Ovary (tissue), 3 donors: ENCODE results near the gene SMAD5.

ENCODE experiments used
- CTCF ChIP-seq, 3 donors: fragments of 450-650 bp in 2 of 3; fragments of 200-600 bp in 1 of 3; IDR thresholded peaks; one replicate each; pipeline versions ENCODE4 v1.5.1 to v1.8.0; 2016 to 2022; ENCODE audit warnings: antibody characterized with exemption in 3 of 3, mild to moderate bottlenecking in 1 of 3
- POLR2A ChIP-seq: fragments of 450-650 bp; IDR thresholded peaks from one replicate; pipeline ENCODE4 v1.6.1; 2017; ENCODE audit warnings: antibody characterized with exemption, mild to moderate bottlenecking, moderate library complexity
- donor health status: DM: no; HTN: no; CAD: no.

GRCh38 chr5:136174021-136174659 lies 41.5 kb downstream of the SMAD5 start:
- TF ChIP-seq CTCF (IDR thresholded peaks at IDR 0.05), result peak in 2 of 3 donors; percentile 14 to 26
- TF ChIP-seq POLR2A, result no peak
